NCI-H82 treated with DMSO at 0.1 percent for 48 hours (cell line): ENCODE data around the gene RARRES2.
"Not testable (repeated sequence)": the region's sequence is repeated elsewhere in the genome, so short reads cannot be mapped to it uniquely, and the experiment has no call there.

Source experiments
- DNase-seq: peaks from one replicate; lab custom pipeline; 2025; ENCODE audit not compliant: unreplicated experiment; lab: John Stamatoyannopoulos, UW

RARRES2 gene

DNA sequence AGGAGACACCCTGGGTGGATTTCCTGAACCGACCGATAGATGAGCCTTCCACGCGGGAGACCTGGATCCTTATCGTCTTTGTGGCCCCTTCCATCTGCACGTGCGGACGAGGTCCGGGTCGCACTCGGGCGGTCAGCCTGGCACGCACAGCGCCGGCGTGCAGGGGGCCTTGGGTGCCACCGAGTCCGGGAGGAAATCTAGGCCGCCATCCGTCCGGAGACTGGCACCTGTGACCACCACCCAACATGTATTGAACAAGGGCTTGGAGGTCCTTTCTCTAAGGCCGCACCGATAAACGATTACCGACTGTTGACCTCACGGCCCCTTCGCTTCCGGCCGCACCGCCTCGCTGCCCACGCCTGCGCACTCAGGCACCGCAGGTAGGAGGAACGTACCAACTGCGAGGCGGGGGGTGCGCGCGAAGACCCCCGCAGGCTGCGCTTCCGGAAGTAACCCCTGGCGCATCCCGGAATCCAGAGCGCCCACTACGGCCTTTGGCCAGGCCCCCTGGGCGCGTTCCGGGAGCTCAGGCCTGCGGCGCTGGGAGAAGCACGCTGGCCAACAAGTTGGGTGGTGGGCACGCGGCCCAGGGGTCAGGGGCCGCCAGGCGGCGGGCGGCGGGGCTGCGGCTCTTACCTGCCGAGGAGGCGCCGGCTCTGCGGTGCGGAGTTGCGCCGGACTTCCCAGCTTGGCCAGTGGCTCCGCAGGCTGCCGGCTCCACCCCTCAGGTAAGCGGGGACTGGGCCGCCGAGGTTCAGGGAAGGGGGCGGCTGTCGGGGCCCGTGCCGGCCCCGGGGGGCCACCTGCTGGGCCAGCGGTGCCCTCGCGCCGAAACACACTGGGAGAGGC lies 18.4 kb downstream of the RARRES2 start, which contains the start of the genes ACTR3C and LRRC61:
ACTR3C (minus strand) TSS at position 713 of the 849 bp plus-strand sequence. CDS start 28,249 bp downstream, outside the sequence.
LRRC61 (plus strand) TSS at position 523 of the 849 bp plus-strand sequence. CDS start 13,507 bp downstream, outside the sequence.
- DNase-seq, result peak; percentile 69

DNA sequence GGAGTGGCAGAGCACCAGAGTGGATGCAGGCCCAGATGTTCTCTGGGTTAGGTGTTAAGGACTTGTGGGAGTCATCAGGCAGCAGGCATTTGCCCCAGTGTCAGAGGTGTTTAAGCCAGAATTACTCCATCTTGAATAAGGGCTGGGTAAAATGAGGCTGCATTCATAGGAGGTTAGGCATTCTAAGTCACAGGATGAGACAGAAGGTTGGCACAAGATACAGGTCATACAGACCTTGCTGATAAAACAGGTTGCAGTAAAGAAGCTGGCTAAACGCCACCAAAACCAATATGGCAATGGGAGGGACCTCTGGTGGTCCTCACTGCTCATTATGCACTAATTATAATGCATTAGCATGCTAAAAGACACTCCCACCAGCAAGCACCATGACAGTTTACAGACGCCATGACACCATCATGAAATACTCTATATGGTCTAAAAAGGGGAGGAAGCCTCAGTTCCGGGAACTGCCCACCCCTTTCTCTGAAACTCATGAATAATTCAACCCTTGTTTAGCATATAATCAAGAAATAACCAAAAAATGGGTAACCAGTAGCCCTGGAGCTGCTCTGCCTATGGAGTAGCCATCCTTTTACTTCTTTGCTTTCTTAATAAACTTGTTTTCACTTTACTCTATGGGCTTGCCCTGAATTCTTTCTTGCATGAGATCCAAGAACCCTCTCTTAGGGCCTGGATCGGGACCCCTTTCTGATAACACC lies 19.2 kb downstream of the RARRES2 start:
- no peak for DNase-seq

DNA sequence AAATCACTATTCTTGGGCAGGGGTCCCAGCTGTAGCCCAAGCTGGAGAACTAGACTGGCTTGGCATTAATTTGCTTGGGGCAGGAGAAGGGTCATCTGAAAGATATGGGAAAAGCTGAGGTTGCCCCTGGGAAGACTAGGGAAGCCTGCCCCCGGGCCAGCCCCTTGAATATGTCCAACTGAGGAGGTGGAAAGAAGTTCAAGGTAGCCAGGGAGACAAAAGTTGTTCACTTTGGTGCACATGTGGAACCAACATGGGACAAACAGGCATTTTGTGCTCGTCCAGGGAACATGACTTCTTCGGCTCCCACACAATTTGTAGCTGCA lies 19.7 kb downstream of the RARRES2 start:
- DNase-seq, result no peak

- DNase-seq, result no peak
These were observed 23.5 kb downstream of the RARRES2 start for GRCh38 chr7:150317748-150318444.

DNA sequence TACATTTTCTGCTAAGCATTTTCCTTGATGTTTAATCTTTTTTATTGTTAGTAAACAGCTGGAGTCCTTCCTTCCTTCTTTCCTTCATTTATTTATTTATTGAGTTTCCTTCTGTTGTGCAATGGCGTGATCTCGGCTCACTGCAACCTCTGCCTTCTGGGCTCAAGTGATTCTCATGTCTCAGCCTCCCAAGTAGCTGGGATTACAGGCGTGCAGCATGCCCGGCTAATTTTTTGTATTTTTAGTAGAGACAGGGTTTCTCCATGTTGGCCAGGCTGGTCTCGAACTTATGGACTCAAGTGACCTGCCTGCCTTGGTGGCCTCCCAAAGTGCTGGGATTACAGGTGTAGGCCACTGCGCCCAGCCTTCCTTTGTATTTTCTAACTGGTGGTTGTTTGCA lies 24.4 kb downstream of the RARRES2 start:
- DNase-seq, result not testable (repeated sequence)

DNA sequence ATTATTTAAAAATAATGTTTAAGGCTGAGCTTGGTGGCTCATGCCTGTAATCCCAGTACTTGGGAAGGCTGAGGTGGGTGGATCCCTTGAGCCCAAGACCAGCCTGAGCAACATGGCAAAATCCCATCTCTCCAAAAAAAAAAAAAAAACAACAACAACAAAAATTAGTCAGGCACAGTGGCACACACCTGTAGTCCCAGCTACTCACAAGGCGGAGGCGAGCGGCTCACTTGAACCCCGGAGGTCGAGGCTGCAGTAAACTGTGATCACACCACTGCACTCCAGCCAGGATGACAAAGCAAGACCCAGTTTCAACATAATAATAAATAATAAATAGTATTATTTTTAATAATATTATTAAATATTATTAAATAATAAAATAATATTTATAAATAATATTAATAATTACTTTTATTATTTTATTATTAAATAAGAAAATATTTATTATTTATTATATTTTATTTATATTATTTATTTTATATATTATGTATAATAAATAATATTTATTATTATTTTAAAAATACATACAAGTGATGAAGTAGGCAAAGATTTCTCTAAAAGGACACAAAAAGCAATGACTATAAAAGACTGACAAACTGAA lies 26.7 kb downstream of the RARRES2 start:
- no peak for DNase-seq

DNA sequence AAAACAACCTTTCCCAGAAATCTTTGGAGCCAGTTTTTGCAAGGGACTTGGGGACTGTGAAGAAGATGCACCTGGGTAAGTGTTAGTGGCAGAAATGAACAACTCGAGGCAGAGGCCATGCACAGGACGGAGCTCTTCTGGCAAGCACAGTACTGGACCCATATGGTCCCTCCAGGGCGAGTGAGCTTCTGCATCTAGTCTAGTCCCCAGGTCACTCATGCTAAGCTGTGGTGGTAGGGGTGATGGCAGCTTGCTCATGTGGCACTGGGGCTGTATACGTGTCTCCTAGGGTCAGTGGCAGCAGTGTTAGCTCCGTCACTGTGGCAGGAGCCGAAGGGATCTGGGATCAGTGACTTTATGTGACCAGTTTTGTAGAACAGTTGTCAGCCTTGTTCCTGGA lies 27.6 kb downstream of the RARRES2 start:
- DNase-seq, result no peak

GRCh38 chr7:150313367-150313809 lies 28.0 kb downstream of the RARRES2 start:
- no peak for DNase-seq

- not testable (repeated sequence) for DNase-seq
These were observed 28.6 kb downstream of the RARRES2 start for GRCh38 chr7:150312649-150313366.

- DNase-seq, result no peak
These were observed 29.7 kb downstream of the RARRES2 start for GRCh38 chr7:150311711-150312110.

DNA sequence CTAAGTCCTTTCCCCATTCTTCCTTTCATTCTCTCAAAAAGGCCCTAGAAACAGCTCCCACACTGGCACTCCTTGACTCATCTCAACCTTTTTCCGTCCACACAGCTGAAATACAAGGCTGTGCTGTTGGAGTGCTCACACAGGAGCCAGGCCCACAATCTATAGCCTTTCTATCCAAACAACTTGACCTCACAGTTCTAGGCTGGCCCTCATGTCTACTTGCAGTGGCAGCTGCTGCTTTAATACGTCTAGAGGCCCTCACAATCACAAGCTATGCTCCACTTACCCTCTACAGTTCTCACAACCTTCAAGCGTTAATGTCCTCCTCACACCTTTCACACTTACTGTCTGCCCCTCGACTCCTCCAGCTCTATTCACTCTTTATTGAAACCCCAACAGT lies 30.3 kb downstream of the RARRES2 start:
- DNase-seq, result no peak

- no peak for DNase-seq
These were observed 32.9 kb downstream of the RARRES2 start for GRCh38 chr7:150308575-150308974.

- DNase-seq, result no peak
These were observed 33.5 kb downstream of the RARRES2 start for GRCh38 chr7:150307904-150308303.

- no peak for DNase-seq
These were observed 34.3 kb downstream of the RARRES2 start for GRCh38 chr7:150307129-150307528.

GRCh38 chr7:150306377-150306776 lies 35.1 kb downstream of the RARRES2 start:
- DNase-seq, result not testable (repeated sequence)

- not testable (repeated sequence) for DNase-seq
These were observed 35.5 kb downstream of the RARRES2 start for GRCh38 chr7:150305903-150306284.

- DNase-seq, result not testable (repeated sequence)
These were observed 36.0 kb downstream of the RARRES2 start for GRCh38 chr7:150305259-150305902.

DNA sequence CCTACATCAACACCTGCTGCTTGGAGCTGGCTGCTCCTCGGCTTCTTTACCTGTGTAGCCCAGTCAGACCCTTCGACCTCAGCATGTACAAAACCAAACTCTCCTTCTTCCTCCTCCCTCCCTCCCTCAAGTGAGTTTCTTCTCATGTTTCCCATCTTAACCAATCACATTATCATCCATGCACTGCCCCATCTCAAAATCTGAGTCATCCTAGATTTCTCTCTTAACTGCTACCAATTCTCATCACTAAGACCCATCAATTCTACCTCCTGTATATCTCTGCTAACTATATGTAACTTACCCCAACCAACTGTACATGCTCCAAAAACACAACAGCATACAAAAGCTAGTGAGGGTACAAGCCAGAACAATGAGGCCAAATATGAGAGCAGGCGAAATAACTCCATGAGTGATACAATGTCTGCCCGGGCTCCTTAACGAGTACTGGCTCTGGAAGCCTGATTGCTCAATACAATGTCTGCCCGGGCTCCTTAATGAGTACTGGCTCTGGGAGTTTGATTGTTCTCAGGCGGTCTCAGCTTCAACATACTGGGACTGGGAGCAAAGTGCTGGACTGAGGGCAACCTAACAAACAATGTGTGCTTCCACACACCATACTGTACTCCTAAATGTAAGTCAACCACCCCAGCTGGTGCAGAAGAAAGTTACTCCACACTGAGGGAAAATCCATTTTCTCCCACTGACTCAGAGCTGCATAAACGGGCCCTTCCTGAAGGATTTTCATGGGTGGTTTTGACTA lies 36.8 kb downstream of the RARRES2 start:
- not testable (repeated sequence) for DNase-seq

- not testable (repeated sequence) for DNase-seq
These were observed 38.5 kb downstream of the RARRES2 start for GRCh38 chr7:150302908-150303310.
